Skeletal muscle tissue (tissue), 4 donors: ENCODE data around the gene USP13. TPM values are rescaled to one million over a fixed set of nuclear protein-coding genes. Genes with fewer than 3 reads are reported as not detected.

ENCODE experiments used
- H3K27ac ChIP-seq: one replicate; pipeline ENCODE4 v1.7.0; 2013; ENCODE audit warnings: mild to moderate bottlenecking, low read depth, low read length, inconsistent platforms
- H3K27me3 ChIP-seq, 3 donors: one replicate each; pipeline ENCODE4 v1.7.0; 2013; ENCODE audit warnings: low read length in 3 of 3; ENCODE audit not compliant: control insufficient read depth in 3 of 3, insufficient read depth in 3 of 3
- H3K36me3 ChIP-seq, 3 donors: one replicate each; pipeline ENCODE4 v1.7.0; 2013; ENCODE audit warnings: low read length in 3 of 3; ENCODE audit not compliant: control insufficient read depth in 3 of 3, insufficient read depth in 3 of 3
- H3K4me1 ChIP-seq, 3 donors: one replicate each; pipeline ENCODE4 v1.7.0; 2013; ENCODE audit warnings: low read length in 3 of 3, mild to moderate bottlenecking in 3 of 3; ENCODE audit not compliant: control insufficient read depth in 3 of 3, insufficient read depth in 3 of 3
- H3K4me3 ChIP-seq, 3 donors: one replicate each; pipeline ENCODE4 v1.7.0; 2013; ENCODE audit warnings: low read length in 3 of 3
- H3K9ac ChIP-seq, 3 donors: one replicate each; pipeline ENCODE4 v1.7.0; 2013; ENCODE audit warnings: low read length in 3 of 3, mild to moderate bottlenecking in 3 of 3, moderate library complexity in 2 of 3, low read depth in 1 of 3
- H3K9me3 ChIP-seq, 3 donors: one replicate each; pipeline ENCODE4 v1.7.0; 2013; ENCODE audit warnings: low read length in 3 of 3; ENCODE audit not compliant: control insufficient read depth in 3 of 3
- total RNA-seq: library from RNA; depleted of rRNA; stranded (reverse); fragments of >200 nt; gene quantifications from one replicate; pipeline ENCODE4 v1.2.3, GENCODE V29; 2014
- donor health status: Osteomylitis.

Gene USP13
- total RNA-seq, 1 donor from 2014 or later = 26.1 TPM

GRCh38 chr3:179739816-179740594 is 87.2 kb downstream of the USP13 start:
- Histone ChIP-seq H3K27ac (no peak overlapping the region), H3K4me3 (no peak overlapping the region), H3K36me3 (peaks cover 18 to 47% (median 34%) of the 10 kb centered on the region in 3 donors), H3K27me3 (no peaks in the 10 kb centered on the region), H3K4me1 (peaks cover 4 to 9% (median 7%) of the 10 kb centered on the region in 3 donors), H3K9me3 (no peaks in the 10 kb centered on the region), H3K9ac (no peak overlapping the region)

DNA sequence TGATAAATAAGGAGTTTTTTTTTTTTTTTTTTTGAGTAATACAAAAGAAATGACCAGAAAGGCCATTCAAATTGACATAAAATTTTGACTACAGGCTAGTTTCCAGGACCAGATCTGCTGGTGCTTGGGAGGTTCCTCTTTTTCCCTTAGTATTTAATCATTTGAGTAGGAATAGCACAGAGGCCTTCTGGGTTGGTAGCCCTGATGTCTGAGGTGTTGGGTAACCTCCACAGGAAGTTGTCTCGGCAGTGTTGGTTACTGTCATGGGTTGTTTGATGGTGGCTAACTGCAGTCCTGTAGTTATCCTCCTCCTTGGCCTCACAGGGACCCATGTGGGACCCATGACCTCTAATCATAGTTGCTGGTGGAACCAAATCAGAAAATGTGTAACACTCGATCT is 91.1 kb downstream of the USP13 start:
- no peaks in the 10 kb centered on the region for H3K9me3 ChIP-seq
- peaks cover 13 to 47% (median 39%) of the 10 kb centered on the region in 3 donors for H3K36me3 ChIP-seq
- no peak overlapping the region for H3K27ac ChIP-seq

DNA sequence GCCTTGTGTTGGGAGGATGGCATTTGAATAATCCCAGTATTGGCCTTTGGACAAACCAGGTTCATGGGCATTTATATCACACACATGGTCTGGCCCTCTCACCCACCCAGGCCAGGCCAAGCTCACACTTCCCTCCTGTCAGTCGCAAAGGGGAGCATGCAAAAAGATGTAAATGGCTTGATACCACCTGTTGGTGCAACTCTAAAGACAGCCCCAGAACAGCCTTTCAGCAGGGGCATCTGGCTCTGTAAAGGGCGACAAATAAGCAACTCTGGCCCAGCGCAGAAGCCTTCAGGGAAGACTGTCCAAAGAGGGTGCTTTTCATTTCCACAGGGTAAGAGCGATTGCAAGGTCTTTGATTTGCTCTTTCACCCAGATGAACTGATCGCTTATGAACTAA is 91.8 kb downstream of the USP13 start:
- no peak overlapping the region for H3K4me3 ChIP-seq
- H3K9me3 ChIP-seq = no peaks in the 10 kb centered on the region
- H3K9ac ChIP-seq = no peak overlapping the region
- H3K27me3 ChIP-seq = no peaks in the 10 kb centered on the region
- H3K4me1 ChIP-seq = peaks cover 2 to 4% (median 4%) of the 10 kb centered on the region in 3 donors
- H3K27ac ChIP-seq = no peak overlapping the region
- peaks cover 13 to 44% (median 39%) of the 10 kb centered on the region in 3 donors for H3K36me3 ChIP-seq

More for the DNA sequence above, 91.1 kb downstream of the USP13 start:
- H3K9ac ChIP-seq = no peak overlapping the region
- no peak overlapping the region for H3K4me3 ChIP-seq
- H3K27me3 ChIP-seq = no peaks in the 10 kb centered on the region
- peaks cover 2 to 4% (median 4%) of the 10 kb centered on the region in 3 donors for H3K4me1 ChIP-seq

DNA sequence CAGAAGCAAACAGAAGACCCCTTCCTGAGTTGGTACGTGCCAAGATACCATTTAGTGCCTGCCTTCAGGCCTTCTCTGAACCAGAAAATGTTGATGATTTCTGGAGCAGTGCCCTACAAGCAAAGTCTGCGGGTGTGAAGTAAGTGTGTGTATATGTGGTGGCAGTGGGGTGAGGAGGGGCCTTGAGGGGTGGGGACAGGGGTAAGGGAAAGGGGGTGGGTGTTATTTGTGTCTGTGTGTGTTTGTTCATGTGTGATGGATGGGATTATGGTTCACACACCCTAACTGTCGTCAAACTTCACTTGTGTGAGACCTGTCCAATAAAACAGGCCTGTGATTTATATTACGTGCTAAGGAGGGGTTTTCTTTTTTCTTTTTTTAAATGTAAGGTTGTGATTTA is 92.2 kb downstream of the USP13 start:
- Histone ChIP-seq H3K36me3 (peaks cover 13 to 40% (median 36%) of the 10 kb centered on the region in 3 donors), H3K9ac (no peak overlapping the region), H3K9me3 (no peaks in the 10 kb centered on the region), H3K27ac (no peak overlapping the region), H3K27me3 (no peaks in the 10 kb centered on the region), H3K4me3 (no peak overlapping the region), H3K4me1 (peaks cover 2 to 4% (median 4%) of the 10 kb centered on the region in 3 donors)

DNA sequence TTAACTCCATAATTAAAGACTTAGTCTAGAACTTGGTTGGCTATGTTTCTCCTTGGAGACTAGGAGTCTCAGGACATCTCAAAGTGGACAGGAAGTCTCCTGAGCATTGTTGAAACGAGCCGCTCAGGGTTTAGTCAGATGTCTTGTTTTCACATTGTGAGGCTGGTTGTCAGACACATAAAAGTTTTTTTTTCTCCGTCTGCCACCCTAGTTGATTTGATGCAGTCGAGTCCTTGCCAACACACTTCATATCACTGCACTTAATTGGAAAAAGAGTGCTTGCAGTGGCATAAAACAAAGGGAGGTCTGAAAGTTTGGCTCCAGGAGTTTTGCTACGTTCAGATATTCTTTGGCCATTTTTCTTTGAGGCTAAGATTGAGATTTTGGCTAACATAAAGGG is 92.9 kb downstream of the USP13 start:
- no peak overlapping the region for H3K27ac ChIP-seq
- H3K27me3 ChIP-seq = no peaks in the 10 kb centered on the region
- no peaks in the 10 kb centered on the region for H3K9me3 ChIP-seq
- H3K36me3 ChIP-seq = peaks cover 13 to 36% (median 31%) of the 10 kb centered on the region in 3 donors
- no peak overlapping the region for H3K4me3 ChIP-seq
- H3K9ac ChIP-seq = no peak overlapping the region
- H3K4me1 ChIP-seq = peaks cover 2 to 4% (median 4%) of the 10 kb centered on the region in 3 donors

DNA sequence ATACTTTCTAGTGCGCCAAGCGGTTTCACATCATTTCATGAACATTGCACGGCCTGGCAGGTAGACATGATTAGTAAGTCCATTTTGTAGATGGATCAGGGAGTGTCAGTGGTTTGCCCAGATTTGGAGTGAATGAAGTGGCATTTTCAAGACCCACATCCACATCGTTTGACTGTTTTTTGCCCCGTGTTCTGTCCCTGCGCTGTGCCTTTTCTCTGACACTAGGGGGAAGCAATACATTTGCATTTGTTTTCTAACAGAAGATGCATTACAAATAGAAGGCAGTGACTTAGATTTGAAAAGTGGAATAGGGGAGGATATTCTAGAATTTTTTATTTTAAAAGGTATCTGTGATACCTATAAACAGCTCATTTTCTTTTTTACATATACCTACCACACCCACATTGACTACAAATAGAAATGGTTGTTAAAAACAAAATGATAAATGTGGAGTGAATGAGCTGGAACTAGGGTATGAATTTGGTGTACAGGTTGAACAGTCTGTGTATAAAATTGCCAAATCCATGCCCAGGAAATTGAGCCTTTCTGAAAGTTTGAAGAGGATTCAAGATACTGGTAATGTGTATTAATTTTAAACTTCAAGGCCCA is 98.0 kb downstream of the USP13 start:
- H3K9ac ChIP-seq = no peak overlapping the region
- no peak overlapping the region for H3K4me3 ChIP-seq
- H3K9me3 ChIP-seq = no peaks in the 10 kb centered on the region
- peaks cover 21 to 36% (median 28%) of the 10 kb centered on the region in 3 donors for H3K36me3 ChIP-seq
- no peaks in the 10 kb centered on the region for H3K27me3 ChIP-seq
- H3K27ac ChIP-seq = no peak overlapping the region
- H3K4me1 ChIP-seq = no peaks in the 10 kb centered on the region

DNA sequence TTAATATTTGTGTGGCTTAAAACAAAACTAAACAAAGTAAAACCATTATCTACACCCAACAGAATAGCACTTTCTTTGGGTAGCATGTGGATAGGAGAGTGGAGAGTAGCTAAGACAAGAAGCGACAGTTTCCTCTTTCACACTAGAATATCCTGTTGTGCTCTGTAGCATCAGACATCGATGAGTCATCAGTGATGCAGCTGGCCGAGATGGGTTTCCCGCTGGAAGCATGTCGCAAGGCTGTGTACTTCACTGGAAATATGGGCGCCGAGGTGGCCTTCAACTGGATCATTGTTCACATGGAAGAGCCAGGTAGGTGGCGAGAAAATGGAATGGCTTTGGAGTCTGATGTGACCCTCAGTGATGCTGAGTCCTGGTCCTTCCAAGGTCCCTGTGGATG is 108.1 kb downstream of the USP13 start:
- Histone ChIP-seq H3K27me3 (no peaks in the 10 kb centered on the region), H3K27ac (no peak overlapping the region), H3K4me3 (no peak overlapping the region), H3K4me1 (no peaks in the 10 kb centered on the region), H3K36me3 (peaks cover 44 to 53% (median 46%) of the 10 kb centered on the region in 3 donors), H3K9ac (no peak overlapping the region), H3K9me3 (peaks cover 0 to 2% (median 0%) of the 10 kb centered on the region in 3 donors)

DNA sequence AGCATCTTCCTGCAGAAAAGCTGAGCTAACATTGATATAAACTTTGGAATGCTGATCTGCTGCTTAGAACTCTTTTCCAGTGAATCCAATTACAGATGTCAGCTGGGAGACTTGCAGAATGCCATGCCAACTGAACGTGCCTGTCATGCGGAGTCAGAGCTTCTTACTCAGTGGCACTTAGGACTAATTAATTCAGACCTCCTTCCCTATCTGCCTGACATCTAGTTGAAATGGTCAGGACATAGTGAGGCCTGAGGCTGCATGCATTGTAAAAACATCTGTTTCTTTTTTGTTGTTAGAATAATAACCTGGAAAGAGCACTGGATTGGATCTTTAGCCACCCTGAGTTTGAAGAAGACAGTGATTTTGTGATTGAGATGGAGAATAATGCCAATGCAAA is 112.6 kb downstream of the USP13 start:
- no peaks in the 10 kb centered on the region for H3K27me3 ChIP-seq
- no peaks in the 10 kb centered on the region for H3K4me1 ChIP-seq
- no peak overlapping the region for H3K27ac ChIP-seq
- H3K9me3 ChIP-seq = peaks cover 0 to 2% (median 0%) of the 10 kb centered on the region in 3 donors
- H3K36me3 ChIP-seq = peaks cover 46 to 62% (median 59%) of the 10 kb centered on the region in 3 donors
- H3K4me3 ChIP-seq = no peak overlapping the region
- H3K9ac ChIP-seq = no peak overlapping the region

GRCh38 chr3:179766416-179767133 is 113.7 kb downstream of the USP13 start:
- no peaks in the 10 kb centered on the region for H3K4me1 ChIP-seq
- no peaks in the 10 kb centered on the region for H3K9me3 ChIP-seq
- H3K27me3 ChIP-seq = no peaks in the 10 kb centered on the region
- H3K27ac ChIP-seq = no peak overlapping the region
- H3K4me3 ChIP-seq = no peak overlapping the region
- H3K9ac ChIP-seq = no peak overlapping the region
- H3K36me3 ChIP-seq = peaks cover 40 to 59% (median 51%) of the 10 kb centered on the region in 3 donors
